ENCODE results near the gene TAS2R41.

Gene TAS2R41

DNA sequence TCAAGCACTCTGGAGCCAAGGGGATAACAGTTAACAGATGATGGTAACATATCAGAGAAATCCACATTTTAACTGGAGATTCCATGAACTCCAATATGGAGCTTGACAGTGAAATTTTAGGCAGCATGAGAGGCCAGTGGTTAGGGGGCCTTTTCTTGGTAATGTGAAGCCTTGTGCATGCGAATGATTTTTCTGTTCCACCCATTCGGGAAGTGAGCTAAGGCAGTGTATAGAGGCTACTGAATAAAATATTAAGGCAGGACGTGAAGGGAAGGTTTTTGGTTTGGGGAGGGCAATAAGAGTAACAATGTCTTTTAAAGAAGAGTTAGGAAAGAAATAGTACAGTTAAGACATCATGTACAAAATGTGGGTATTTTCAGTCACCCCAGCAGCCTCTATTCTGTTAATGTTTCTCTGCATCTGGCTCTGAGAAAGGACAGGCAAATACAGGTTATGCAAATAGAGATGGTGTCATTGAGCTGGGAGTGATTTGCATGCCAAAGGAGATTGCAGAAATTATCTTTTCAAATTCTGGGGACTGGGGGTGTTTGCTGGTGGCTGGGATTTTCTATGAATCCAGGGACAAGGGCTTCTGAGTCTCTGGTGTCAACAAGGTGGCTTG lies 41.2 kb upstream of the TAS2R41 start:
- DNase-seq (ENCODE audit: low read depth in 2 of 2) = no peak
- H3K4me3 ChIP-seq (replicated peaks in 1 of 2; ENCODE audit: low read depth in 2 of 2, low read length in 2 of 2) = no peak overlapping the region
- TF ChIP-seq, protein P1, sequence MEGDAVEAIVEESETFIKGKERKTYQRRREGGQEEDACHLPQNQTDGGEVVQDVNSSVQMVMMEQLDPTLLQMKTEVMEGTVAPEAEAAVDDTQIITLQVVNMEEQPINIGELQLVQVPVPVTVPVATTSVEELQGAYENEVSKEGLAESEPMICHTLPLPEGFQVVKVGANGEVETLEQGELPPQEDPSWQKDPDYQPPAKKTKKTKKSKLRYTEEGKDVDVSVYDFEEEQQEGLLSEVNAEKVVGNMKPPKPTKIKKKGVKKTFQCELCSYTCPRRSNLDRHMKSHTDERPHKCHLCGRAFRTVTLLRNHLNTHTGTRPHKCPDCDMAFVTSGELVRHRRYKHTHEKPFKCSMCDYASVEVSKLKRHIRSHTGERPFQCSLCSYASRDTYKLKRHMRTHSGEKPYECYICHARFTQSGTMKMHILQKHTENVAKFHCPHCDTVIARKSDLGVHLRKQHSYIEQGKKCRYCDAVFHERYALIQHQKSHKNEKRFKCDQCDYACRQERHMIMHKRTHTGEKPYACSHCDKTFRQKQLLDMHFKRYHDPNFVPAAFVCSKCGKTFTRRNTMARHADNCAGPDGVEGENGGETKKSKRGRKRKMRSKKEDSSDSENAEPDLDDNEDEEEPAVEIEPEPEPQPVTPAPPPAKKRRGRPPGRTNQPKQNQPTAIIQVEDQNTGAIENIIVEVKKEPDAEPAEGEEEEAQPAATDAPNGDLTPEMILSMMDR (IDR thresholded peaks at IDR 0.05; ENCODE audit: low read depth, low read length) = no peak

DNA sequence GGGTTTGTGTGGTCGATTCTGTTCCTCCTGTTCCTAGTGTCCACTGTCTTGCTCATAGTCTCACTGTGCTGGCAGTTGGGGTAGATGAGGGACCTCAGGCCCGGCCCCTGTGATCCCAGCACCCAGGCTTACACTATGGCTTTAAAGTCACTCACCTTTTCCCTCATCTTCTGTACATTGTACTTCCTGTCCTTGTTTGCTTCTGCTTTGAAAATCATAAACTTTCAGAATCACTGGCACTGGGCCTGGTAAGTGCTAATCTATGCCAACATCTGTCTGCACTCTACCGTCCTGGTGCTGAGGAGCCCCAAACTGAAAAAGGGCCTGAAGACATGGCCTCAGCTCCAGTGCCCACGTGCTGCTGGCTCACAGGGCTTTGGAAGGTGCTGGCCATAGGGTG lies 40.1 kb upstream of the TAS2R41 start:
- TF ChIP-seq, protein P1 (IDR thresholded peaks at IDR 0.05; ENCODE audit: low read depth, low read length) = no peak
- no peak overlapping the region for H3K4me3 ChIP-seq (replicated peaks in 1 of 2; ENCODE audit: low read depth in 2 of 2, low read length in 2 of 2)
- no peak for DNase-seq (ENCODE audit: low read depth in 2 of 2)

DNA sequence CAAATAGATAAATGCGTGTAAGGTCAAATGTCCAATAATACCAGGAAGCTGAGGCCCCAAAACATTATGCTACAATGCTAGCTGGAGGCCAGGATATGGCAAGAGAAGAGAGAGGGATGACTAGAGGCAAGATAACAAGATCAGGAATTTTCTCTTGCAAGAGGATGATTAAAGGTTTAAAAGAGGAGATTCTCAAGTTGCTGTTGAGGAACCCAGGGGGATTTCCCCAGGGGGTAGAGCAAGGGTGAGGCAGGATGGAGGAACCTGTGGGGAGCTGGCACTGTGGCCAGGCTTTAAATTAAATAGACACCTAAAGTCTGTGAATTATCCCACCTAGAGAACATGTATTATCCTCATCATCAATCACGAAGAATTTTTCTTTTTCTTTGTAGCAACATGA lies 37.8 kb upstream of the TAS2R41 start:
- TF ChIP-seq, protein P1 (IDR thresholded peaks at IDR 0.05; ENCODE audit: low read depth, low read length) = no peak
- no peak for DNase-seq (ENCODE audit: low read depth in 2 of 2)
- no peak overlapping the region for H3K4me3 ChIP-seq (replicated peaks in 1 of 2; ENCODE audit: low read depth in 2 of 2, low read length in 2 of 2)

DNA sequence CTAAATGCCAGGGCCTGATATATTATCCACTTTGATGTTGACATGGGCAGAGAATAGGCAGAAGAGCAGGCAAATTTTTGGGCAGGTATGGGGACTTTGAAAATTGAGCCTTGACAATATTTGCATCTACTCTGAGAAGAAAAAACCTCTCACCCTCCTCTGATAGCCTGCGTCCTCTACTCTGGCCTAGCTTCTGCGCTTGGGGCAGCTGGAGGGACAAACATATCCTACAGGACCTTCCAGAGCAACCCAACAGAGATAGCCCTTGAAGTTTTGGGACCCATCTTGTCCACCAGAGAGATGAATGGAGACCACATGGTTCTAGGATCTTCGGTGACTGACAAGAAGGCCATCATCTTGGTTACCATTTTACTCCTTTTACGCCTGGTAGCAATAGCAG lies 34.5 kb upstream of the TAS2R41 start, which contains the start of gene TAS2R60:
TSS of gene TAS2R60 (plus strand) at position 301 of the 400 bp plus-strand sequence. CDS start at position 301, 0 bp downstream.
- TF ChIP-seq, protein P1 (IDR thresholded peaks at IDR 0.05; ENCODE audit: low read depth, low read length) = no peak
- DNase-seq (ENCODE audit: low read depth in 2 of 2) = no peak
- H3K4me3 ChIP-seq (replicated peaks in 1 of 2; ENCODE audit: low read depth in 2 of 2, low read length in 2 of 2) = no peak within 1 kb of the TSS

DNA sequence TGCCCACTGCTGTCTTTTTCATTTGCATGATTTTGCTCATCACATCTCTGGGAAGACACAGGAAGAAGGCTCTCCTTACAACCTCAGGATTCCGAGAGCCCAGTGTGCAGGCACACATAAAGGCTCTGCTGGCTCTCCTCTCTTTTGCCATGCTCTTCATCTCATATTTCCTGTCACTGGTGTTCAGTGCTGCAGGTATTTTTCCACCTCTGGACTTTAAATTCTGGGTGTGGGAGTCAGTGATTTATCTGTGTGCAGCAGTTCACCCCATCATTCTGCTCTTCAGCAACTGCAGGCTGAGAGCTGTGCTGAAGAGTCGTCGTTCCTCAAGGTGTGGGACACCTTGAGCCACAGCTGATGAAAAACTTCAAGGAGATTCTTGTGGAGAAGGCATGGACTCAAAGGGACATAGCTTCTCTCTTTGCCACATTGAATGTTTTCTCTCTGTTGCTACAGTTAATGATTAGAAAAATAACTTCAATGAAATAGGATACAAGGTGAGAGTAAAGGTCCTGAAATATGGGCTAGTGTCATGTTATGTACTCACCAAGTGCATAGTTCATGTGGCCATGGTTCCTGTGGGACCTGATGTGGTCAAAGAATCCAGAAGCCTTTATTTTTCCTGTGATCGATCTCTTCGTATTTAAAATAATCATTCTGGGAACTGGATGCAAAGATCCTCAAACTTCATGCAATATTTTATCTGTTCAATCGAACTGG lies 33.5 kb upstream of the TAS2R41 start:
- H3K4me3 ChIP-seq (replicated peaks in 1 of 2; ENCODE audit: low read depth in 2 of 2, low read length in 2 of 2) = no peak overlapping the region
- DNase-seq (ENCODE audit: low read depth in 2 of 2) = no peak
- TF ChIP-seq, protein P1 (IDR thresholded peaks at IDR 0.05; ENCODE audit: low read depth, low read length) = no peak

DNA sequence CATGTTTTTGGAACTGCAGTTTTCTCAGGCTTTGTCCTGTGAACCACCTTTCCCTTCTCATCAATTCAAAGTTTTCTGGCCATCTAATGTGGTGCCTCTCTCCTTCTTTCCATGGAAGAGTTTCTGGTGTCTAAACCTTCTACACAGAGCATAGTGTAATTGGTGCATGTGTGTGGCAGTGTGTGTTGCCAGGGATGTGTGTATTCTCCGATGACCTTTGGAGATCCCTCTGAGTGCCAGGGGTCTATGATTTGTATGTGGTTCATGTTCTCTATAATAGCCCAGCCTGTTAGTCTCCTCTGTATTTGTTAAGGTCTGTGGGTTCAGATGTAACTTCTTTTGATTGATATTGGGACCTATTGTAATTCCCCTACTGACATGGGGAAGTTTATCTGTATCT lies 32.9 kb upstream of the TAS2R41 start:
- TF ChIP-seq, protein P1 (IDR thresholded peaks at IDR 0.05; ENCODE audit: low read depth, low read length) = no peak
- H3K4me3 ChIP-seq (replicated peaks in 1 of 2; ENCODE audit: low read depth in 2 of 2, low read length in 2 of 2) = no peak overlapping the region
- no peak for DNase-seq (ENCODE audit: low read depth in 2 of 2)
